ENCODE measurements around the gene KIAA1217.

- no peak for TF ChIP-seq EZH2 (IDR thresholded peaks at IDR 0.05; ENCODE audit: insufficient read depth, poor library complexity, severe bottlenecking)
- TF ChIP-seq EZH2phosphoT487 (IDR thresholded peaks at IDR 0.05; ENCODE audit: insufficient read depth, low read depth) = no peak
Measured at GRCh38 chr10:24479806-24480205, 270.9 kb downstream of the KIAA1217 start.

Data from GM23248 (cell line).